Spleen (tissue), 7 donors: Measurements from ENCODE around the gene PCDHA11.

Source experiments
- CTCF ChIP-seq, 11 experiments: fragments of 200-600 bp in 7 of 11; fragments of 450-650 bp in 4 of 11; sonication (generic) in 4 of 11; IDR thresholded peaks in 8 of 11; conservative IDR thresholded peaks in 3 of 11; 1 replicate in 7 of 11; 2 replicates in 4 of 11; pipeline versions ENCODE4 v1.4.0 to v1.8.0; 2016 to 2021; ENCODE audit warnings: antibody characterized with exemption in 11 of 11, inconsistent platforms in 4 of 11, mild to moderate bottlenecking in 1 of 11
- POLR2A ChIP-seq, 3 donors: fragments of 450-650 bp; IDR thresholded peaks; one replicate each; pipeline ENCODE4 v1.5.1; 2017; ENCODE audit warnings: antibody characterized with exemption in 3 of 3, mild to moderate bottlenecking in 1 of 3
- POLR2AphosphoS5 ChIP-seq, 3 donors: sonication (generic); formaldehyde crosslinking; IDR thresholded peaks; one replicate each; pipeline ENCODE4 v1.5.1; 2017; ENCODE audit warnings: antibody characterized with exemption in 3 of 3
- donor health status: DM: no; HTN: no; CAD: no; lungs with moderate emphysema.
- donor health status: DM: no; HTN: no; CAD: no.
- donor health status: DM: no; HTN: no; CAD: no.

- TF ChIP-seq CTCF (IDR thresholded peaks at IDR 0.05 in 8 of 11, conservative IDR thresholded peaks at IDR 0.05 in 3 of 11) (no peak), POLR2AphosphoS5 (IDR thresholded peaks at IDR 0.05) (no peak), POLR2A (IDR thresholded peaks at IDR 0.05) (no peak)
Measured at GRCh38 chr5:140835622-140836510, 32.9 kb upstream of the PCDHA11 start.
